HPDE6-E6E7 (cell line): ENCODE data around the gene CD47.

Source experiments
- DNase-seq: peaks from one replicate; pipeline ENCODE4 v3.0.0; 2011; ENCODE audit warnings: missing footprints; ENCODE audit errors: extremely low spot score

CD47 gene

DNA sequence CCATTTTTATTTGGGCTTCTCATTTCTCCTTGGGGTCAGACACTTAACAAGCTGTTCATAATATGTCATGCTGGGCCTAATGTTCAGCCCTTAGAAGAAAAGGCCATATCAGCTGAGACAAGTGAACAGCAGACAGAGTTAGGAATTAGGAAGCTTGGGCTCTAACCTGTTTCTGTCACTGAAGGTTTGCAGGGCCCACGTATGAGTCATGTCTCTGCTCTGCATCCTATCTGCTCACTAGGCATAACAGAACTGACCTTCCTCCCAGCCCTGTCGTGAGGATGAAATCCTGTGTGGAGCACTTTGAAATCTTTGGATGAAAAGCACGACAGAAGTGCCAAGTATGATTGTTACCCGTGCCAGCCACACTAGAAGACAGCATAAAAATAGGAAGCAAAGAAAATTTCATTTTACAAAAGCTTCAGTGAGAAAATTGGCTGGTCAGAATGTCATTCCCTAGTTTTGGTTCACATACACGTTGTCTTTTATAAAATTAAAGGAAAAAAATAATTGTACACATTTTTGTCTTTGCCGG lies 26.5 kb upstream of the CD47 start:
- peak; percentile 41 for DNase-seq

DNA sequence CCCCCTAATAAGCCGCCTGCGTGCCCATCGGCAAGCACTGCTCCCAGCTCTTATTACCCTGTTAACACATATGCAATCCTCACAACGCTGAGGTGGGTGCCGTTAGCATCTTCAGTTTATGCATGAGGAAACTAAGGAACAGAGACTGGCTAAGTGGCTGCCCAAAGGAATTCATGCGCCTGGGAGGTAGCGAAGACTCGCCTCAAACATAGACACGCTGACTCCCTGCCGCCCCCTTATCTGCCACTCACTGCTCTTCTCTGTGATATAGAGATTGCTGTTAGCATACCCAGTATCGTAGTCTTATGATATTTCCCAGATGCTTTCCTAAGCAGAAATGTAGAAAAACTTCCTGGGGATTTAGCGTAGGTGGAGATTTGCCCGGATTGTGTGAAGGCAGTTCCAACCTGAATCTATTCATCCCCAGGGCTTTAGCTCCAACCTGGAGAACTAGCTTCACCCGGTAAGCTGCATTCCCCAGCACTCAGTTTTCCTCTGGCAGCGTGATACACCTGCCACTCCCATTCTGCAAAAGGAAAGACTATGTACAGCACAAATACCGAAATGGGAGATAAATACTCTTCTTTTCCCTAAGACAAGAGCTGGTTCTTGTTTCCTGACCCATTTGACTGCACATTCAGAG lies 23.7 kb upstream of the CD47 start:
- DNase-seq, result no peak

DNA sequence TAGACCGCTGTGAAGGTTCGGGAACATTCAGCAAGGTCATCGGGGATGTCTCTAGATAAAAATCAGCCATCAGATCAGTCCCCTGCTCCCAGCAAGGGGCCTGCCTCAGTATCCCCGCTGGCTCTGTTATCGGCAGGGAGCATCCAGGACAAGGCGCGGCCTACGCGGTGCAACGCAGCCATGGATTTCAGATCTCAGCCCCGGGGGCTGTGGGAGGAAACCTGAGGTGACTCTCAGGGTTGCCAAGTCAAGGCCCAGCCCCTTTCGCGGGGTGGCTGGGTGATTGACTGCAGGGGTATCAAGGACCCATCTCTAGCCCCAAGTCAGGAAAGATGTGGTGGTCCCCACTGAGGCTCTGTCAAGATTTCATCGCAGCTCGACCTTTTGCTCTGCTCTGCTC lies 23.1 kb upstream of the CD47 start:
- no peak for DNase-seq

DNA sequence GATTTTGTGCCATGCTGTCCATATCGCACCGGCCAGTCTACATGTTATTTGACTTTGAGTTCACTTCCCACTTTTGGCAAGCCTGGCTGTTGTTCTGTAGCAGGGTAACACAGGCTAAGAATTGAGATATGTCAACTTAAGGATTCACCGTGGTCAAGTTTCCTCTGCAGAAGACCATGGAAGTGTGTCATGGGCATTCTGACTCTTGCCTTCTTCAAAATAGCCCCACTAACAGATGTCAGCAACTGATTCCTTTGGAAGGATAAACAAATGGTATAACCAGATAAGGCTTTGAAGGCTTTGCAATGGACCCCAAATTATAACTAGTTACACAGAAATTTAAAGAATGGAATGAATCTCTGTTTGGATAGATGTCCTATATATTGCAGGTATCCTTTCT lies 20.1 kb upstream of the CD47 start:
- no peak for DNase-seq

DNA sequence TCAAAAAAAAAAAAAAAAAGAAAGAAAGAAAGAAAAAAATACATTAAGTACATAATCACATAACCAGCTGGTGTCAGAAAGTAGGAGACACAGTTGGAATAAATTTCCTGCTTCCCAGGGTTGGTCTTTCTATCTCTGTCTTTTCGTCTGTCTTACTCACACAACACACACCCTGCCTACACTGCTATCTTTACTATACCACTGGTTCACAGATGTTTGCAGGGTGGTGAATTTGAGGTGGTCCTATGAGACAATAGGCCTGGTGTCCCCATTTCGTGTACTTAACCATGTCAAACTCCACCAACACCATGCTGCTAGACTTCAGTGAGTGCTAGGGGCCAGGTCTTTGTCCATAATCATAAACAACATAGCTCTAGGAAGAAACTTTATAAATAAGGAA lies 17.6 kb upstream of the CD47 start:
- no peak for DNase-seq

DNA sequence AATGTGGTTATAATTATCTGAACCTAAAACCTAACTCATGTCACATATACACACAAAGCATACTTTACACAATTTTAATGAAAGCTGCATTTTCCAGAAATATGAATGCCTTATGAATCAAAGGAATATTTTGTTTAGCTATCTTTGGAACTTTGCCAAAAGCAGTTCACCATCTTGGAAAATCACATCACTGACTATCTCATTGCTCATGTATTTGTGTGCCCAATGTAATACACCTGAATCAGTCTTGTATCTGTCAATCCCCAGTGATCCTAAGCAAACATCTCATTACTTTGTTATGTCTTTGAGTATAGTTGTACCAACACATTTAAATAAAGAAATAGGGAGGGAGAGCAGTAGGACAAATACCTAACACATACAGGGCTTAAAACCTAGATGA lies 15.6 kb upstream of the CD47 start:
- DNase-seq, result no peak

DNA sequence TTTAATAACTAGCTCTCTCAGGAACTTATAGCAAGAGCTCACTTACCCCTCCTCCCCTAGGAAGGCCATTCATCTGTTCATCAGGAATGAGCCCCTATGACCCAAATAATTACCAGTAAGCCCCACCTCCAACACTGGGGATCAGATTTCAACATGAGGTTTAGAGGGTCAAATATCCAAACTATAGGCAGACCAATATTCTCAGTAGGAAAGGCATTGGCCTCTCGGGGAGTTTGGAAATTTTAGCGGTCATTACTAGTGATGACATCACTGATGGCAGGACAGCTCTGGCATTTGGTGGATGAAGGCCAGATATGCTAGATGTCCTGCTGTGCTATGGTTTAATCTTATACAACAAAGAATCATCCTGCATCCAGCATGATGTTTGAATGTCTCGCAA lies 15.2 kb upstream of the CD47 start:
- DNase-seq, result no peak

DNA sequence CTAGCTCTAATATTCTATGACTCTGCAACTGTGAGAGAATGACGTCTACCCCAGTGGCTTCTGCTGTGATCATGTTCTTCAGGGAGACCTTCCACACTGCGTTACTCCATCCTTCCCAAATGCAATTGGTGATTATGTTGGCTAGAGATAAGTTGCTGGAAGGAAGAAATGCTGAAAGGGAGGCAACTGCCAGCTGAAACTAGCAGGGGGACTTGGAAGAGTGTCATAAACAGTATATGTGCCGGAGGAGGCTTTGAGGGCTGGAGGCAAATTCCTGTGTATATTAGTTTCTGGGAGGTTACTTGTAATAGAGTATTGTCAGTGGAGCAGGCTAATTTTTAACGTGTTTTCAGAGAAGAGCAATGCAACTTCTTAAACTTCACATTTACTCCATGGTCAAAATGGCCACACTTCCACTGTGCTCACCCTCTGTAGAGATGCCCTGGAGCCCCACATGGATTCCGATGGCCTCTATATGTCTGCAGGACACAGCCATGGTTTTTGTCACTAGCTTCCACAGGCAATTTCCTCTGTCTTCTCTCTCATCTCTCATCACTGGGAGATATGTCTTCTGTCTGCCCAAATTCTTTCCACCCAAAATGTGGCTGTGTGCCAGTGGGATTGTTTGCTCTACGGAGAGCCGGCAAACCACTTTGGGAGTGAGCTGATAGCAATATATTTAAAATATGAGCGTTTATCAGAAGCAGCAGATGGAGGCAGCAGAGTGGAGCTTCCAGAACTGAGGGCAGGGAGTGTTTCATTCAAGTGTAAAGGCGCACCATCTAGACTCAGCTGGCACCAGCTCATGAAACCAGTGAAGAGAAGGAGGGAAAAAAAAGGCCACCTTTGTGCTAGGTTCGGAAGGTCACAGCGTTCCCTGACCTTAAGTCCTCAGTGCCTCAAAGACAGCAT lies 13.3 kb upstream of the CD47 start:
- DNase-seq, result no peak

DNA sequence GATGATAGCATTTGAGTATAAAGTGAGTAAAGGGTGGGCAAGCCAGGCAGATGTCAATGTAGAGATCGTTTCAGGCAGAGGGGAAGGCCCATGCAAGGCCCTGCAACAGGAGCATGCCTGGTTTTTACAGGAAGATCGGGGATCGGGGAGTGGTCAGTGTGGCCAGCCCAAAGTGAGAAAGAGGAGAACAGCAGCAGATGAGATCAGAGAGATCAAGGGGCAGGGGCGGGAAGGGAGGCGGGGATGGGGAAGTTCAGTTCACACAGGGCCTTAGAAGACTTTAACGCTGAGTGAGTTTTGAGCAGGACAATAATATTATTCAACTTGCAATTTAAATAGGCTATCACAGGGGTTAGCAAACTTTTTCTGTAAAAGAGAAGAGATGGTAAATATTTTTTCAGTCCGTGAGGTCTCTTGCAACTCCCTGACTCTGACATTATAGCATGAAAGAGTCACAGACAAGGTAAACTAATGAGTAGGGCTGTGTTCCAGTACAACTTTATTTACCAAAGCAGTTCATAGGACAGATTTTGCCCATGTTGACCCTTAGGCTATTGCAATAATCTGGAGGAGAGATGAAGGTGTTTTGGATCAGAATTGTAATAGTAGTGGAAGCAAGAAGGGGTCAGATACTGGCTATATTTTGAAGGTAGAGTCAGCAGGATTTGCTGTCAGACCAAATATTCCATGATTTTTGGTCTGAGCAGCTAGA lies 12.4 kb upstream of the CD47 start:
- DNase-seq, result no peak

DNA sequence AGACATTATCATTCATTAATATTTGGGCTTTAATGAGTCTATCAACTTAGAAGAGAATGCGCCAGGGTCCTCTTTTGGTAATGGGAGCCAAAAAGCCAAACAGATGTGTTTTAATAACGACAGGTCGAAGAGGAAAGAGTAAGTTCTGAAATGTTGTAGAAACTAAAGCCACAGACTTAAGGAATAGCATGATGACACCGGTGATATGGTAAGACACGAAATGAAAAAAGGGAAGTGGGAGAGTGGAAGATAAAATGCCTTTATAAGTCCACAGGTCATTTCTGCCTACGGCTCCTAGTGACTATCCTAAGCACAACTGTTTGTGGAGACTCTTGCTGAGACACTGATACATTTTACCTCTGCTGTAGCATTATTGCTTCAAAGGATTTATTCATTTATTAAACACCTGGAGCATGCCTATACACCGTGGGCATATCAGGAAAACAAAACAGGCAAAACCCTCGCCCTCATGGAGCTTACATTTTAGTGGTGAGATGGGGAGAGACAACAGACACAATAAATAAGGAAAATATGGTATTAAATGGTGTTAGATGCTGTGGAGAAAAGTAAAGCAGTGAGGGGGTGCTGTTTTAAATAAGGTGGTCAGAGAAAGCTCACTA lies 11.7 kb upstream of the CD47 start:
- no peak for DNase-seq

DNA sequence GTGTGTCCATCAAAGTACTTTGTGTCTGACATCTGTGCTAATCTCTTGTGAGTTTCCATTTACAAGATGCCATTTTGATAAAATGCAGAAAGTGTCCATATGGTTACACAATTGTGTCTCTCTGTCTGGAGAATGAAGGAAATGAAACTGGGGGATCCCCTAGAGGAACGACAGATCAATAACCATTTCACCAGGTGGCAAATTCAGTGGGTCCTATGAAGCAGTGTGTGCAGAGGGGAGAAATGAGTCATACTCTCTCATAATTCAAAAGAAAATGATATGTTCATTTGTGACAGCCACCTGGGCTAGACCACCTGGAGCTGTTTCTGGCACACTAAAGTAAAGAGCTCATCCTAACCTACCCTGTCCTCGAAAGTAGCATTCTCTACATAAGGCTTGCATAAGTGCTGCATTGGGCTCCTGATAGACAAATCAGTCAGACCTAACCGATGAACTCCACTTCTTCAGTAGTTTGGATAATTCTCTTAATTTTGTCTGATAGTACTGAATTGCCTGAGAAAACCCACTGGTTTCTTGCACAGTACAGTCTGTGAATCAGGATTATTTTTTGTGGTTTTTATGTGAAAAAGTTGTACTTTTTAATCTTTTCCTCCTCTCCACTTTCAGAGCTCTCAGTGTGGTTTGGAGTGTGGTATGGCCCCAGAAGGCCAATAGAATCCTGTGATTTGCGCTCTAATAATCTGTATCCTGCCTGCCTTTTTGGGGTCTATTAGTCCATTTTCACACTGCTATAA lies 10.3 kb upstream of the CD47 start:
- no peak for DNase-seq

DNA sequence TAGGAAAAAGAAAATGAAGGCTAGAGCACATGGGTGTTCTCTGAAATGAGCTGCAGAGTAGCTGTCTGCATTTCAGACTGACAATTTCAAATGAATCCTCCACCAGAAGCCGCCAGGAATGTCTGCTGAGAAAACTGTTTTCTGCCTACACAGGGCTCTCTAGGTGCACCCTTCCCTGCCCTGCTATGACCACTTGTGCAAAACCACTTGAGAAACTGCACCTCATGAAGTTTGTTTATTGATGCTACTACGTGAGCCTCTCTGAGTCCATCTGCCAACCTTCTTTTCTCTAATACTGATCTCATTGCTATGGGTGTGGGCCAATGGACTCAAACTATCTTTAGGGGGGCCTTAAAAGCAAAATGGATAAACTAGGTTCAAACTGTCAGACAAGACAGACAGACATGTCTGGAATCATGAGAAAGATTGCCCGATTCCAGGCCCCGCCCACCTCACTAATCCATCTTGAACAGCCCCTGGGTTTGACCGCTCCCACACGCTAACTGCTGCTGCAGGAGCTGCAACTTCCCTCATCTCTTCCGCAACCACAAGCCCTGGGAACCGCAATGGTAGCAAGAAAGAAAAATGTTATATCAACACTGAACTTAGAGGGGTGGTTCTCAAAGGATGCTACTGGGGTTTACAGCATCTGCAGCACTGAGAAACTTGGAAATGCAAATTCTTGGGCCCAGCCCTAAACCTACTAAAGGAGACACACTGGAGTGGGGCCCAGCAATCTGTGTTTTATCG lies 9.0 kb upstream of the CD47 start:
- DNase-seq, result no peak

DNA sequence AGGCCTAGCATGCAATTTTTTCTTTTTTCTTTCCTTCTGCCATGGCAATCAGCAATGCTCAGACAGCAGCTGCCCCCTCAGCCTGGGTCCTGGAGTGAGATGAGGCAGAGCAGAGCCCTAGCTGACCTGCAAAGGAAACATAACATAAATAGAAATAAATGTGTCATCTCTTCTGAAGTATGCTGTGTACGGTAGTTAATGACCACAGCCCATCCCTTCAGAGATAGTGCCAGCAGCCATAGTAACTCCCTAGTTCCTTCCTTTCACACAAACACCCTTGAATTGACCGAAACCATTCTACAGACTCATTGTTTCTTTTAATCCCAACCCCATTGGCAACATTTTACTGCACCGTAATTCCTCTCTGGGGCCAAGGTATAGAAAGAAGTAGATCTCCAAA lies 8.4 kb upstream of the CD47 start:
- DNase-seq, result no peak

DNA sequence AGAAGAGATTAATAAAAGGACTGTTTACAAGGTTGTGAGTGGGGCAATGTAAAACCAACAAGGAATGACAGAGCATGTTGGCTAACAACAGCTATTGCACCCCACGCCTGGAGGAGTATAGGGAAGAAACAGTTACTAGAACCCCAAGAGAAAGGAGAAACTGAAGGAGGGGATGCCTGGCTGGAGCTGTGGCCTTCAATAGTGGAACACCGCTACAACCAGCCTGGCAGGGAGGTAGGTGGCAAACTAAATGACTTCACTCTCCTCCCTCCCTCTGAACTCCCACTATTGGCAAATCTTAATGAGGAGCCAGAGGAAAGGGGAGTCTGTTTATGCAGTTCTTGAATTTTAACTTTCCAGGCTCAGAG lies 7.2 kb upstream of the CD47 start:
- DNase-seq, result no peak

DNA sequence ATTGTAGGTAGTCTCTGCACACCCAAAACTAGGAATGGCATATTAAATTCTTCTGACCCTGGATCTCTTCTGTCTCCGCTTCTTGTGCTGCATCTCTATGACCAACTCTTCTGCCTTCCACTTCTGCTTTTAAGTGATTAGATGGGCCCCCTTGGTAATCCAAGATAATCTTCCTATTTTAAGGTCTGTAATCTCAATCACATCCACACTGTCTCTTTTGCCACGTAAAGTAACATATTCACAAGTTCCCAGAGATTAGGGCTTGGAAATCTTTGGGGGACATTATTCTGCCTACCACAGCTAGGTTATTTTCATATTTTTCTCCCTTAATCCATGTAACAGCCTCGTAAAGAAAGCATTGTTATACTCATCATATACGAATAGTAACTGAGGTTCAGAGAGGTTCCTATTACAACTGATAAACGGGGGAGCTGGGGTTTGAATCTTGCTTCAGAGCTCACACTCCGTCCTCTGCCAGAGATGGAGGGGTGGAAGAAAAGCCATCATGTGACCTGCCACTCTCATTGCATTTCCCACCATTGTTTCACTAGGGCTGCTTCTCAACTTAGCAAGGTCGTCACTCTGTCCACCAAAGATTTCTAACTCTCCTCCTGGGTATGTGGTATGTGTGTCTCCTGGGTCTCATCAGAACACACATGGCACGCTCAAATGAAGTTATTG lies 6.6 kb upstream of the CD47 start:
- no peak for DNase-seq

DNA sequence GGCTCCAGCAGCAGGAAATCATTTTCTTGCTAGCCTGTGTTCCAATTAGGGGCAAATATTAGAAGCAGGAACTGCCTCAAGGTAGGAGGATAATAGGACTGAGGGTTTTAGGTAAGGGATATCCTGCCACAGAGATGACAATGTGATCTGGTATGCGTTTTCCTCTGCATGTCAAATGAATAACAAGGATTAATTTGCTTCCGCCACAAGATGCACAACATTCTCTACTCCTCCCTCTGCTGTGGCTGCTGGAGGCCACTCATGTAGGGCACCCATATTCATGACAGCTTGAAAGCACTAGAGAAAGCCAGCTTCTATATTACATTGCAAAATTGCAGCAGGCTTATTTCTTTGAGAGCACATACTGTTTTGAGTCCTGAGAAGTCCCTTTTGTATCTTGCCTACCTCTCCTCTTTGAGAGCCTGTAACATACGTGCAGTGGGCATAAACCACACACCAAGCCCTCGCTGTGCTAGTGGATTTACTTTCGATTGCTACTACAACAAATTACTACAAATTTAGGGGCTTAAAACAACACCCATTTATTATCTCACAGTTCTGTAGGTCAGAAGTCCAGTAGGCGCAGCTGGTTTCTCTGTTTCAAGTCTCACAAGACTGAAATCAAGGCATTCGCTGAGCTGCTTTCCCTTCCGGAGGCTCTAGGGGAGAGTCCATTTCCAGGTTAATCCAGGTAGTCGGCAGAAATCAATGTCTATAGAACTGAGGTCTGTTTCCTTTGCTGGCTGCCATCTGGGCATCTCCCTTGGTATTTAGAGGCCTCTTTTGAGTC lies 5.9 kb upstream of the CD47 start:
- DNase-seq, result no peak

DNA sequence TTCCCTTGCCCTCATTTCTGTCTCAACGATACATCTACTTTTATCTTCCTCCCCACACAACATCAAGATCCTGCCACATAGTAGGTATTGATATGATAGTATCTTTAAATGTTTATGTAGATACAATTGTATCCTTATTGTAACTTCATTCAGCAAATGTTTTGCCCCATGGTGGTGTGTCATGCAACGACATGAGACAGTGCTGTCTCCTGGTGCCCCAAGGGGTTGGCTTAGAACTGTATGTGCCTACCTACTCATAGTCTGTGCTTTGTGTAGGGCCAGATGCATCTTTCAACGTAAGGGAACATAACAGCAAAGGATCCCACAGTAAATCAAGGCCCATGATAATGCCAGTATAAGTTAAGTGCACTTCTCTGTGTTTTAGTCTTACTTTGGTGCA lies 2.8 kb upstream of the CD47 start:
- DNase-seq, result no peak

DNA sequence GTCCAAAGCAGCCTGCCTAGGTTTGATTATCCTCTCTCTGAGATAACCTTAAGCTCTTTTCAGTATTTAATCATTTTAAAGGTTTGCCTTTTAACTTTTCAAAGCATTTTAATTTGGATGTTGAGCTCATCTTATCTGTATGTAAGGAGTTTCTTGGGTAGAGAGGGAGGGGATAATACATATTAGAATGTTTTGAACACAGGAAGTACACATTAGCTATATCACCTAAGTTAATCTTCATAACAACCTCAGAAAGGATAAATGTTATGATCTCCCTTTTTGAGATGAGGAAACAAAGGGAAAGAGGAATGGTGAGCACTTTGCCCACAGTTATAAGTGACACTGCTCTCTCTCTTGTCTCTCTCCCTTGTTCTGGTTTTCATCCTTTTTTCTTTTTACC lies 2.2 kb upstream of the CD47 start:
- no peak for DNase-seq

DNA sequence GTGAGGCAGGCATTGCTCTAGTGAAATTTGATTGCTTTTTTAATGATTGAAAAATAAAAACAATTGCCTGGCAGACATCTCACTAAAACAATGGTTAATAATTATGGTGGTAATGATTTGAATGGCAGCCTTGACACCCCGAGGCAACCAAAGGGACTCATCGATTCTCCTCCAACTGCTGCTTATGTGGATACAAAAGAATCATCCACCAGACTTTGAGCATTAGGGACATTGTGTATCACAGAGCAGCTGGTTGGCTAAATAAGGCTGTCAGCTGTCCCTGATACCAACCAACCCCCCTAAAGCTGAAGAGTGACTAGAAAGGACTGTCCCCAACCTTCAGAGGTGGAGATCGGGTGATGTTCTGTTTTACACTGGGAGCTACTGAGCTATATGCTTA lies 1.7 kb upstream of the CD47 start:
- no peak for DNase-seq
